Esophagus squamous epithelium (tissue), 5 donors: ENCODE data around the gene CASP14. TPM values are rescaled to one million over a fixed set of nuclear protein-coding genes. Genes with fewer than 3 reads are reported as not detected.

Source experiments
- DNase-seq: peaks from one replicate; lab custom pipeline; 2025; lab: John Stamatoyannopoulos, UW
- H3K27ac ChIP-seq, 4 donors: fragments of 200-600 bp; sonication (generic); one replicate each; pipeline ENCODE4 v1.5.1; 2016 to 2019; ENCODE audit warnings: mild to moderate bottlenecking in 1 of 4
- H3K27me3 ChIP-seq, 4 donors: fragments of 200-600 bp; sonication (generic); 1 replicate in 3 of 4; 2 replicates in 1 of 4; pipeline versions ENCODE4 v1.5.1 to v1.6.0; 2017 to 2021; ENCODE audit warnings: antibody characterized with exemption in 1 of 4
- H3K36me3 ChIP-seq, 3 donors: fragments of 200-600 bp; sonication (generic); one replicate each; pipeline ENCODE4 v1.5.1; 2016 to 2019
- H3K4me1 ChIP-seq, 3 donors: fragments of 200-600 bp; sonication (generic); one replicate each; pipeline ENCODE4 v1.5.1; 2017 to 2019
- H3K4me3 ChIP-seq, 4 donors: fragments of 200-600 bp; sonication (generic); 1 replicate in 3 of 4; 2 replicates in 1 of 4; pipeline ENCODE4 v1.5.1; 2016 to 2019; ENCODE audit warnings: mild to moderate bottlenecking in 2 of 4, moderate library complexity in 1 of 4
- H3K9me3 ChIP-seq, 3 donors: fragments of 200-600 bp; sonication (generic); one replicate each; pipeline ENCODE4 v1.5.1; 2016 to 2019
- POLR2A ChIP-seq, 4 donors: fragments of 450-650 bp; IDR thresholded peaks; one replicate each; pipeline ENCODE4 v1.6.1; 2017; ENCODE audit warnings: antibody characterized with exemption in 4 of 4, mild to moderate bottlenecking in 4 of 4, moderate library complexity in 3 of 4
- WGBS, 2 donors: methylation state at CpG; one replicate each; pipeline ENCODE4 v1.1.5; 2018; 5-methylcytosine and 5-hydroxymethylcytosine counted together
- intact Hi-C: fragments of 100-400 bp; cut with DNase I; formaldehyde crosslinking; loops from one replicate; pipeline ENCODE4 v1.15.0; 2022
- total RNA-seq, 4 donors: library from RNA; depleted of rRNA; stranded (reverse); fragments of >200 nt; gene quantifications; one replicate each; pipeline ENCODE4 v1.1.0, GENCODE V29; 2016
- TF ChIP-seq, protein P1 (sequence below), 6 experiments: fragments of 450-650 bp in 4 of 6; fragments of 200-600 bp in 2 of 6; sonication (generic) in 2 of 6; IDR thresholded peaks; one replicate each; pipeline ENCODE4 v1.5.1; 2016 to 2019; ENCODE audit warnings: antibody characterized with exemption in 6 of 6, mild to moderate bottlenecking in 4 of 6, moderate library complexity in 4 of 6
- donor health status: DM: yes; HTN: yes; CAD: no.

The CASP14 gene, protein sequence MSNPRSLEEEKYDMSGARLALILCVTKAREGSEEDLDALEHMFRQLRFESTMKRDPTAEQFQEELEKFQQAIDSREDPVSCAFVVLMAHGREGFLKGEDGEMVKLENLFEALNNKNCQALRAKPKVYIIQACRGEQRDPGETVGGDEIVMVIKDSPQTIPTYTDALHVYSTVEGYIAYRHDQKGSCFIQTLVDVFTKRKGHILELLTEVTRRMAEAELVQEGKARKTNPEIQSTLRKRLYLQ
- under 1 TPM in 2 of 4 donors, not detected in 2; 0.42 to 0.44 TPM for total RNA-seq

DNA sequence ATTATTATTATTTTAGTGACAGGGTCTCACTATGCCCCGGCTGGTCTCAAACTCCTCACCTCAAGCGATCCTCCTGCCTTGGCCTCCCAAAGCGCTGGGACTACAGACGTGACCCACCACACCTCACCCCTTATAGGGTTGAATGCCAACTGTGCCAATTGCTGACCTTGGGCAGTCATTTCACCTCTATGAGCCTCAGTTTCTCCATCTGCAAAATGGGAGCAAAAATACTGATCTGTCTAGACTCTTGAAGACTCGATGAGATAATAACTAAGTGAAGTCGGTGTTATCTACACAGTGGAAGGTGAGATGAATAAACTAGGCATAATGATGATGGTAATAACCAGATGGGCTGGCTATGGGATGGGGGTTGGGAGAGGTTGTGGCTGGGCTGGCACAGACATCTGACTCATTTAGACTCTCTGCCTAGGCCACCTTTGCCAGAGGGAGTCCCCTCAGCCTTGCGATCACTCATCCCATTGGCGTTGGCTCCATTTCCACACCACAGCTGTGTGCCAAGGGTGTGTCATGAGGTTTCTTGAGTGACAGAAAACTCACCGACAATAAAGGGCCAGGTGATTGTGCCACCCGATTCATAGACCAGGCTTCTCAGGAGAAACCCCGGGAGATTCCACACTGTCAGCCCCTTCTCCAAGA is at the start of gene CASP14:
Gene CASP14, plus strand, starts transcription at position 596 of the 657 bp plus-strand sequence. CDS start 2,772 bp downstream, outside the sequence.
- no peaks in the 10 kb centered on the region for H3K36me3 ChIP-seq
- H3K4me3 ChIP-seq = no peak within 1 kb of the TSS
- H3K27ac ChIP-seq = no peak within 1 kb of the TSS
- DNase-seq = no peak
- H3K27me3 ChIP-seq = peaks cover 0 to 35% (median 0%) of the 10 kb centered on the region in 4 donors
- 76 to 77% methylated on average over 7 to 11 of the region's 11 CpGs for WGBS, 2 donors
- intact Hi-C loops = no loop called here
- TF ChIP-seq, protein P1, sequence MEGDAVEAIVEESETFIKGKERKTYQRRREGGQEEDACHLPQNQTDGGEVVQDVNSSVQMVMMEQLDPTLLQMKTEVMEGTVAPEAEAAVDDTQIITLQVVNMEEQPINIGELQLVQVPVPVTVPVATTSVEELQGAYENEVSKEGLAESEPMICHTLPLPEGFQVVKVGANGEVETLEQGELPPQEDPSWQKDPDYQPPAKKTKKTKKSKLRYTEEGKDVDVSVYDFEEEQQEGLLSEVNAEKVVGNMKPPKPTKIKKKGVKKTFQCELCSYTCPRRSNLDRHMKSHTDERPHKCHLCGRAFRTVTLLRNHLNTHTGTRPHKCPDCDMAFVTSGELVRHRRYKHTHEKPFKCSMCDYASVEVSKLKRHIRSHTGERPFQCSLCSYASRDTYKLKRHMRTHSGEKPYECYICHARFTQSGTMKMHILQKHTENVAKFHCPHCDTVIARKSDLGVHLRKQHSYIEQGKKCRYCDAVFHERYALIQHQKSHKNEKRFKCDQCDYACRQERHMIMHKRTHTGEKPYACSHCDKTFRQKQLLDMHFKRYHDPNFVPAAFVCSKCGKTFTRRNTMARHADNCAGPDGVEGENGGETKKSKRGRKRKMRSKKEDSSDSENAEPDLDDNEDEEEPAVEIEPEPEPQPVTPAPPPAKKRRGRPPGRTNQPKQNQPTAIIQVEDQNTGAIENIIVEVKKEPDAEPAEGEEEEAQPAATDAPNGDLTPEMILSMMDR (IDR thresholded peaks at IDR 0.05) = no peak
- TF ChIP-seq POLR2A (IDR thresholded peaks at IDR 0.05) = no peak
- H3K9me3 ChIP-seq = no peaks in the 10 kb centered on the region
- peaks cover 0 to 8% (median 0%) of the 10 kb centered on the region in 3 donors for H3K4me1 ChIP-seq

DNA sequence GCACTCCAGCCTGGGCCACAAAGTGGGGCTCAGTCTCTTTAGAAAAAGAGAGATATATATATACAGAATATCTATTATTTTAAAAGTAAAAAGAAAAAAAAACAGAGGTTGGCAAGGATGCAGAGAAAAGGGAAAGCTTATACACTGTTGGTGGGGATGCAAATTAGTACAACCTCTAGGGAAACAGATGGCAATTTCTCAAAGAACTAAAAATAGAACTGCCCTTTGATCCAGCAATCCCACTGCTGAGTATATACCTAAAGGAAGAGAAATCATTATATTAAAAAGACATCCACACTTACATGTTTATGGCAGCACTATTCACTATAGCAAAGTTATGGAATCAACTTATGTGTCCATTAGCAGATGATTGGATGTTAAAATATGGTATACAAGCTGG is 41.0 kb upstream of the CASP14 start:
- intact Hi-C loops = no loop called here
- no peaks in the 10 kb centered on the region for H3K36me3 ChIP-seq
- no peak overlapping the region for H3K27ac ChIP-seq
- peaks cover 0 to 6% (median 6%) of the 10 kb centered on the region in 3 donors for H3K4me1 ChIP-seq
- TF ChIP-seq POLR2A (IDR thresholded peaks at IDR 0.05) = no peak
- TF ChIP-seq, protein P1 (IDR thresholded peaks at IDR 0.05) = no peak
- H3K9me3 ChIP-seq = no peaks in the 10 kb centered on the region
- DNase-seq = no peak
- no peak overlapping the region for H3K4me3 ChIP-seq
- peaks cover 0 to 65% (median 0%) of the 10 kb centered on the region in 4 donors for H3K27me3 ChIP-seq

DNA sequence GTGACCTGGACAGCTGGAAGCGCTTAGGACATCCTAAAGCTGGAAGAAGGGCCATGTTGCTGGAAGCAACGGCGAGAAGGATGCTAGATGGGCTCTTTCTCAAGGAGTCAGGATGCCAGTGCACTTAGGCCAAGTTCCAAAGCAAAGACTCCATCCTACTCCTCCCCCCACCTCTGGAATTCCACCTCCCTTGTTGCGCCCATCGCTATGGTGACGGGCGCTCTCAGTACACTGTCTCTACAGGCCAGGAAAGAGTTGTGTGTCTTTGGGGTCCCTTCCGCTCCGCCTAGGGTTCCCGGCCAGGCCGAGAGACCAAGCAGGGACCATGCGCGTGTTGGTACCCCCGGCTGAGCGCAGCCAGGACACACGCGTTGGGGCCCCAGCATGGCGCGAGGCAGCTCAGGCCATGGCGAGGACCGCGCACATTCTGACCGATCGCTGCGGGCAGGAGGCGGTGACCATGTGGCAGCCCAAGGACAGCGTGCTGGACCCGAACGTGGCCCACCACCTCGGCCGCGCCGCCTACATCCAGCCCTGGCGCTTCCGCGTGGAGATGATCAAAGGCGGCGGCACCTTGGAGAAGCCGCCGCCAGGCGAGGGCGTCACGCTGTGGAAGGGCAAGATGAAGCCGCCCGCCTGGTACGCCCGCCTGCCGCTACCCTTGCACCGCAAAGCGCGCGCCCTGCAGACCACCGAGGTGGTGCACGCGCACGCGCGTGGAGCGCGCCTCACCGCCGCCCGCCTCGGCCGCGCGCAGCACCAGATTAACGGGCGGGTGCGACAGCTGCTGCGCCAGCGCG is 38.6 kb upstream of the CASP14 start:
- Histone ChIP-seq H3K4me1 (peaks cover 0 to 6% (median 6%) of the 10 kb centered on the region in 3 donors), H3K27me3 (peaks cover 0 to 83% (median 0%) of the 10 kb centered on the region in 4 donors), H3K36me3 (no peaks in the 10 kb centered on the region), H3K4me3 (no peak overlapping the region), H3K27ac (no peak overlapping the region), H3K9me3 (no peaks in the 10 kb centered on the region)
- 14 to 32% methylated on average over 7 to 11 of the region's 73 CpGs for WGBS, 2 donors
- no peak for DNase-seq
- intact Hi-C loops = no loop called here
- TF ChIP-seq POLR2A (IDR thresholded peaks at IDR 0.05) = no peak
- TF ChIP-seq, protein P1 (IDR thresholded peaks at IDR 0.05) = no peak

DNA sequence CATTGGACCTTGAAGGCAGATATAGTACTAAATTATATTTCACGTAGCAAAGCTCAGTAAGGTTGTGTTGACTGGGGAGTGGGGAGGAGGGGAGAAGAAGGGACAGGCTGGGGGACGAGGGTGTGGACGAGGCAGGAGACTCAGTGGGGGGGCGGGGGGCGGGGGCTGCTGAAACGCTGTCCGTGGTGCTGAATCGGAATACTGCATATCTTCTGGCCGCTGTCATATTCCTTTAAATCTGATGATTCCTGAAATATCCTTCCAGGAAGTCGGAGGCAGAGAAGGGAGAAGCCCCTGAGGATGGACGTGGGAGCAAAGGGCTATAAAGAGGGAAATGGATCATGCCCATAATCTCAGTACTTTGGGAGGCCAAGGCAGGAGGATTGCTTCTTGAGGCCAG is 34.7 kb upstream of the CASP14 start:
- no peak overlapping the region for H3K27ac ChIP-seq
- 8 to 9% methylated on average over 9 to 10 of the region's 11 CpGs for WGBS, 2 donors
- H3K4me3 ChIP-seq = no peak overlapping the region
- no peaks in the 10 kb centered on the region for H3K9me3 ChIP-seq
- peaks cover 0 to 90% (median 0%) of the 10 kb centered on the region in 4 donors for H3K27me3 ChIP-seq
- no peak for DNase-seq
- TF ChIP-seq POLR2A (IDR thresholded peaks at IDR 0.05) = no peak
- TF ChIP-seq, protein P1 (IDR thresholded peaks at IDR 0.05) = no peak
- intact Hi-C loops = no loop called here
- no peaks in the 10 kb centered on the region for H3K36me3 ChIP-seq
- H3K4me1 ChIP-seq = peaks cover 0 to 6% (median 6%) of the 10 kb centered on the region in 3 donors
